Measurements from ENCODE around the gene APLP2. TPM values are rescaled to one million over a fixed set of nuclear protein-coding genes. Genes with fewer than 3 reads are reported as not detected.
"Not testable (repeated sequence)": the region's sequence is repeated elsewhere in the genome, so short reads cannot be mapped to it uniquely, and the experiment has no call there.

Gene APLP2
- polyA plus RNA-seq (2013, experiment 1 of 2; ENCODE audit: insufficient read length) = 380 TPM
- polyA plus RNA-seq (2013, experiment 2 of 2; ENCODE audit: insufficient read length) = 396 TPM

DNA sequence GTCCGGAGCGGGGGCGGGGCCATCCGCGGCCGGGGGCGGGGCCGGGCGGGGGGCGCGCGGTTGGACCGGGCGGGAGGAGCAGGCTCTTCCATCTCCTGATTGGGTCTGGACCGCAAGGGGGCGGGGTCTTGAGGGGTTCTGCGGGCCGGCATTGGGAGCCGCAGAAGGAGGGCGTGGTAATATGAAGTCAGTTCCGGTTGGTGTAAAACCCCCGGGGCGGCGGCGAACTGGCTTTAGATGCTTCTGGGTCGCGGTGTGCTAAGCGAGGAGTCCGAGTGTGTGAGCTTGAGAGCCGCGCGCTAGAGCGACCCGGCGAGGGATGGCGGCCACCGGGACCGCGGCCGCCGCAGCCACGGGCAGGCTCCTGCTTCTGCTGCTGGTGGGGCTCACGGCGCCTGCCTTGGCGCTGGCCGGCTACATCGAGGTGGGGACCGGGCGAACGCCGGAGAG, at the start of gene APLP2:
APLP2 (plus strand) TSS at position 236 of the 450 bp plus-strand sequence; CDS start at position 320, 84 bp downstream.
- DNase-seq = peak; percentile 99

GRCh38 chr11:130020323-130020722, 49.4 kb upstream of the APLP2 start:
- DNase-seq = peak; percentile 82

GRCh38 chr11:130021606-130022005, 48.1 kb upstream of the APLP2 start:
- DNase-seq = not testable (repeated sequence)

- peak; percentile 34 for DNase-seq
Measured at GRCh38 chr11:130022799-130023198, 46.9 kb upstream of the APLP2 start.

DNA sequence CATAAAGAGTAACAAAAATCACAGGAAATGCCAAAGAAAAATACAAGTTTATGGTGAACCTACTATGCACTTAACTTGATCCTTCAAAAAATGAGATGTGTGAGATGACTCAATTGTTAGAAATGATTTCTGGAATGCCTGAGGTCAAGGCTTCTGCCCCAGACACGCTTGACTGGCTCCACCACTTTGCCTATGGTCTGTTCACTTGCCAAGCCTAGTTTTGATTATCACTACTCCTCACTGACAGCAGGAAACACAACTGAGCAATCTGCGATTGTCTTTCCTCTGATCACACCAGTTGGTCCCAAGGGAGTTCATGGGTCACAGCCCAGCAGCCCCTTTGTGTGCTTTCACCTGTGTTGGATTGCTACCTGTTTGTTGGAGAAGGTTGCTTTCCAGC, 46.5 kb upstream of the APLP2 start:
- peak; percentile 88 for DNase-seq

GRCh38 chr11:130024361-130024760, 45.3 kb upstream of the APLP2 start:
- peak; percentile 71 for DNase-seq

DNA sequence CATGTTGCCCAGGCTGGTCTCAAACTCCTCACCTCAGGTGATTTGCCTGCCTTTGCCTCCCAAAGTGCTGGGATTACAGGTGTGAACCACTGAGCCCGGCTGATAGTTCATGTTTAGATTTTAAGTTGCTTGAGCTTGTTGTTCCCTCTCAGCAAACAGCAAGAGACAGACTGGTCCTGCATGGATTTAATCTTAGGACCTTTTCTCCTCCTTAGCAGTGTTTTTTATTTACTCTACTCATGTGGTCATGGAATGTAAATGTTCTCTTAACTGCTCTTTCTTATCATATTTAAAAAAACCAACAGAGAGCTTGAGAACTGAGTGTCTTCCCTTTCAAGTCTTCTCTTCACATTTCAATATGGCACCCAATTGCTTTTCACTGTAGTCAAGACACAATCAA, 44.3 kb upstream of the APLP2 start:
- DNase-seq = no peak

DNA sequence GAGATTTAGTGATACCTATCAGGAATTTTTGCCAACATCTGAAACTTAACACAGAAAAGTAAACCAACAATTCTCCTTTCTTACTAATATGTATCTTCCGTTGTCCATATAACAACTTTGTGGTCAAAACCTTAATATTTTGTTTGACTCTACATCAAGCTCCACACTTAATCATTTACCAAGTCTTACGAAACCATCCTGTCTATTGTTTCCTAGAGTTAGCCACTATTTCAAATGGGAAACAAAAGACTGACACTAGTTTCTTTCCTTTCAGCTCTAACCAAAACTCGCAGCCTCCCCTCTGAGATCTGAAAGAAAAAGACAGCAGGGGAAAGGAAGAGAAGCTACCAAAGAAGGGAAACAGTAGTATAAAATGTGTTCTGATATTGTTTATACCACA, 40.6 kb upstream of the APLP2 start:
- no peak for DNase-seq

DNA sequence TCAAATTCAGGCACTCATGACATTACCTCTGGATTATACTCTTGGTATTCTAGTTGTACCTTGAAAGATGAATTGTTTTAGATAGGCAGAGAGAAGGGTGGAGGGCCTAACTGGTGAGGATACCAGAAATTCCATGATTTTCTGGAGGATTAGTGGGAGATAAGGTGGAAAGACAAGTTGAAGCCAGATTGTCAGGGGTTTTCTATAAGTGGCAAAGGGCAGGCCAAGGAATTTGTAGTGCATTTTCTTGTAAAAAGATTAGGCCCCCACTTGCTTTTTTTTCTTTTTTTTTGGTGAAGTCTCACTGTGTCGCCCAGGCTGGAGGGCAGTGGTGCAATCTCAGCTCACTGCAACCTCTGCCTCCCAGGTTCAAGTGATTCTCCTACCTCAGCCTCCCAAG, 38.6 kb upstream of the APLP2 start:
- DNase-seq = no peak

DNA sequence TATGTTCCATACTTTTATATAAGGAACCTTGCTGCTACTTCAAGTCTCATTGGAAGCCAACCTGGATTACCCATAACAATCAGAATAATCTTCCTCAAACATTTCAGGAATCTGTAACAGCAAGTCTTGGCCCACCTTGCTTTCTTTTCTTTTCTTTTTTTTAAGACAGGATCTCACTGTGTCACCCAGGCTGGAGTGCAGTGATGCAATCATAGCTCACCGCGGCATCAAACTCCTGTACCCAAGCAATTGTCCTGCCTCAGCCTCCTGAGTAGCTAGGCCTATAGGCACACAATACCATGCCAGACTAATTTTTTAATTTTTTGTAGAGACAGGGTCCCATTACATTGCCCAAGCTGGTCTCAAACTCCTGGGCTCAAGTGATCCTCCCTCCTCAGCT, 37.7 kb upstream of the APLP2 start:
- no peak for DNase-seq

DNA sequence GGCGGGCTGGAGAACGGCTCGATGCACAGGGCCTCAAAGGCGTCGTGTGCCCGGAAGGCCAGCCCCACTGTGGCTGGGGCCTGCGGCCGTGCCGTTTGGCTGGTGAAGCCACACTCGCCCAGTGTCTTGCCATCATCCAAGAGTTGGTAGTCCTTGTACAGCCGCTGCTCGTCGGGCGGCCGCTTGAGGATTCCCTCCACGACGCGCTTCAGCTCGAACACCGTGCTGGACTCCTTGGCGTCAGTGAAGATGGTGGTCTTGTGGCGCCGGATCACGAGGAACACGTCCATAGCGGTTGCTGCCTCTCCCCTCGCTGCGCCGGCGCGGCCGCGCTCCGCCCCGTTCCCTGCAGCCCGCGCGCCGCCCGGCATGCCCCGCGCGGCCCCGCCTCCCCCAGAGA, 36.8 kb upstream of the APLP2 start:
- DNase-seq = no peak

DNA sequence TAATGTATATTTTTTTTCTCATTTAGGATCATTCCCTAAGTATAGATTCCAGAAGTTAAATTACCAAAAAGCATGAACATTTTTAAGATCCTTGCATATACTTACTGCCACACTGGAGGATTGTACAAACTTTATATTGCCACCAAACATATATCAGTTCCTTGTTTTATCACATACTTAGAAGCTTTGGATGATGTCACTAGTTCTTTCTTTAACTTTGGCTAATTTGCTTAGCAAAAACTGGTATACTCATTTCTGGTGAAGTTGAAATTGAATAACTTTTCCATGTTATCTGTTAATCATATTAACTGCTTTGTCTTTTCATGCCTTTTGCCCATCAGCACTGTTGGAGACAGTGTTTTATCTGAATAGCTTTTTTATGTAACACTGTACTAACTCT, 35.5 kb upstream of the APLP2 start:
- DNase-seq = no peak

GRCh38 chr11:130037058-130037457, 32.6 kb upstream of the APLP2 start:
- peak; percentile 61 for DNase-seq

GRCh38 chr11:130037881-130038585, 31.7 kb upstream of the APLP2 start:
- peak; percentile 39 for DNase-seq

DNA sequence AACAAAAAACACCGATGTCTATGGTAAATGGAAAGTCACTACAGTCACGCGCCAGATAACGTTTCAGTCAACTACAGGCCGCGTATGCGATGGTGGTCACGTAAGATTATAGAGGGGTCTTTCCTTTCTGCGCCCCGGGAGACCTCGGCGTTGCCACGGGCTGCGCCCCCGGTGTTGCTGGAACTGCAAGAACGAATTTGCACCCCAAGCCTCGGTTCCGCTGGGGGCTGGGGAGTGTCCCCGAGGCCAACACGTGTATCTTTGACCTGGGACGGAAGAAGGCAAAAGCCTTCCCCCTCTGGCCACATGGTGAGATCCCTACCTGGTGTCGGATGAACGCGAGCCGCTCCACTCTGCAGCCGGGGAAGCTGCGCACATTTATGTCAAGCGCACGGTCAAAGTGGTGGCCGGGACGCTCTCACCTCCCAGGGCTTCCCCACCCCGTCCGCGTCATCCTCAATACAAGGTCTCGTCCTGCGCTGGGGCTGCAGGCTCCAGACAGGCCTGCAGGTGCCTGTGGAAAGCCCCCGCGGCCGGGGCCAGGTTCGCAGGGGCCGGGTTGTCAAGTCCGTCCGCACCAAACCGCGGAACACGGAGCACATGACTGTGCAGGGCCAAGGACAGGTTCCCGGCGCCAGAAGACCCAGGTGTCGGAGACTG, 29.3 kb upstream of the APLP2 start:
- DNase-seq = no peak

GRCh38 chr11:130042093-130042591, 27.6 kb upstream of the APLP2 start:
- peak; percentile 71 for DNase-seq

DNA sequence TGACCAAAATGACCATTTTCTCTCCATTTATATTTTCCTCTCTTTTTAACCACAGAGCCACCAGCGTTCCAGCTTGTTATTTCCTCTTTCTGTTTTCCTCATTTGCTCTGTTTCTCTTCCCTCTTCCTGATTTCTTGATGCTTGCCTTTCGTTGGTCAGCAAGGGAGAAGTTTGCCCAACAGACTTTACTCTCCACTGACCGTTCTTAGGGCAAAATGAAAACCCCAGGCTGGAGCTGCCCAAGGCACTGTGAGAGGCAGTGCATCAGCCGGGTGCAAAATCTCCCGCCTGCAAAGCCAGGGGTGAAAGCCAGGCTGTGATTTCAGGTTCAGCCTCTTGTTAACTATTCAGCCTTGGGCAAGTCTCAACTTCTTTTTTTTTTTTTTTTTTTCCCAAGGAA, 26.1 kb upstream of the APLP2 start:
- no peak for DNase-seq

DNA sequence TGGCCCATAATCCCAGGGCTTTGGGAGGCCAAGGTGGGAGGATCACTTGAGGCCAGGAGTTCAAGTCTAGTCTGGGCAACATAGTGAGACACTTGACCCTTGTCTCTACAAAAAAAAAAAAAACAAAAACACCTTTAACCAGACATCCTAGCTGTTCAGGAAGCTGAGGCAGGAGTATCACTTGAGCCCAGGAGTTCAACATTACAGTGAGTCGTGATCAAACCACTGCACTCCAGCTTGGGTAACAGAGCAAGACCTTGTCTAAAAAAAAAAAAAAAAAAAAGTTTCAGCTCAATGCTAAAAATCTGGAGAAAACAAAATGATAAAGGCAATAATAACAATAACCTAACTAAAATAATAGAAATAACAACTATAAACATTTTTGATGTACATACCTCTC, 22.6 kb upstream of the APLP2 start:
- no peak for DNase-seq

DNA sequence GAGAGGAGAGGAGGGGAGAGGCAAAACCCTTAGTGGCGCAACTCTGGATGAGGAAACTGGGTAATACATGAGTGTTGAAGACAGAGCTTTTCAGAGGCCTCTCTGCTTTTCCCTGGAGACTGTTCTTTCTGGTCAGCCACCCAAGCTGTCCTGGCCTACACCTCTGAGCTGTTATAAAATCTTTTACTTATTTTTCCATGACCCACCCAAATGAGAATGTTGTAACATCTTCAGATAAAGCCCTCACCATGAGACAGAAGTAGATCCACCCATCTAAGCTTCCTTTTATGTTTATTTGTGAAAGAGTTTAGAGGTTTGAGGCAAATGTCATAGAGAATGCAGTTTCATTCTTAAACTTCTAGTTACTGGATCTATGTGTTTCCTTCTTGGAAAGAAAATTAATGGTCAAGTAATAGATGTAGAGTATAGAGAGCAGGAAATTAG, 20.3 kb upstream of the APLP2 start:
- peak; percentile 29 for DNase-seq

DNA sequence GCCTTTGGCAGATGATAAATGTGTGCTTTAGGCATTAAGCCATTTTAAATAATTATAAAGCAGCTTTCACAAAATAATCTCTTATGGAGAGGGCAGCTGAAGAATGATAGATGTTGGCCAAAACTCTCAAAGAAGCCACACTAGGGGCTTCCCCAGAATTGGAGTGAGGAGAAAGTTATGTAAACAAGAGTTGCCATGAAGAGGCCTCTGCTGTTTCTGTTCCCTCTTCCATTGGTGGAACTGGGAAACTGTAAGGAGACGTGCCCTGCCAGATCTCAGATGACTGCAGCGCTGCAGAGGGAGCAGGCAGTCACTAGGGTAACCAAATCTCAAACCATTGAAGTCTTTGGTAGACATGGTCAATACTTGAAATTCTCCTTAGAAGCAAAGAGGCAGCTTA, 19.4 kb upstream of the APLP2 start:
- peak; percentile 72 for DNase-seq

GRCh38 chr11:130051082-130051481, 18.6 kb upstream of the APLP2 start:
- peak; percentile 55 for DNase-seq

DNA sequence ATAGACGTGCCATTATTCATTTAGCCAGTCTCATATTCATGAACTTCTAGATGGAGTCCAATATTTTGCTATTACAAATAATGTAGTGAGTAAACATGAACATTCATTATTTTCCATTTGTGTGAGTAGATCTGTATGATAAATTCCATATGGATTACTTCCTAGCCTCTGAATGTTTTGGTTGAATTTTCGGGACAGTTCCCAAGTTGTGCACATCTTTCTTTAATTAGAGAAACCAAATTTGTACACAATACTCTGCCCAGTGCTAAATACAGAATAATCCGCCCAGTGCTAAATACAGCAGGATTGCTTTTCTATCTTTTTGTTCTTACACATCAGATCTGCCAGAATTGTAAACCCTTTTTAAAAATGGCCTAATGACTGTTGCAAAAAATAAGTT, 17.1 kb upstream of the APLP2 start:
- peak; percentile 85 for DNase-seq

DNA sequence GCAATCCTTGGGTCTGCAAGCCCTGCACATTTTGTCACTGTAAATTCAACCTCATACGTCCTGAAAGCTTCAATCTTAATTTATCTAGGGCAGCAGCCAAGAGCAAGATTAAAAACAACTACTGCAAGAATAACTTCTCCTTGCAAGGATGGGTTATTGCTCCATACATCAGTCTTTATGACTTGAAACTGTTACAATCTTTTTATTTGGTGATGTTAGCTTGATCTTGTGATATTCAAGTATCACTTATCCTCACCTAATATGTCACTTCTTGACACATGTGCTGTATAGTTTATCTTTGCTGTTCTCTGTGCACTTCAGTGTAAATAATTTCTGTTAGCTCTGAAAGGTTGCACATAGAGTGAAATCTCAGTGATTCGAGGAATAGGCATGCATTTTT, 14.7 kb upstream of the APLP2 start:
- peak; percentile 20 for DNase-seq

GRCh38 chr11:130055617-130056016, 14.1 kb upstream of the APLP2 start:
- DNase-seq = peak; percentile 48

Data from fibroblast of skin of scalp (primary cell).